GM12878 (cell line): ENCODE results near the gene GBGT1. TPM values are rescaled to one million over a fixed set of nuclear protein-coding genes. Genes with fewer than 3 reads are reported as not detected.

Experiments
- ATAC-seq: fragments of 200-7000 bp; cut with Tn5 transposase; 3 replicates; pipeline ENCODE4 v1.9.1; 2020; ENCODE audit warnings: mild to moderate bottlenecking, moderate library complexity
- BruUV-seq: library from RNA; stranded (reverse); fragments of 400-500 nt; replicated peaks from 2 replicates; lab custom pipeline; 2021; lab: Mats Ljungman, UMichigan
- CTCF ChIA-PET: fragments of 300-600 bp; sonication (Branson Sonifier 250); formaldehyde crosslinking; extraction: SDS; loops from one replicate; lab custom pipeline; 2021; ENCODE audit warnings: inconsistent platforms; lab: Yijun Ruan, JAX
- POLR2A ChIA-PET: fragments of 350-600 bp; formaldehyde crosslinking; extraction: SDS; loops from one replicate; lab custom pipeline; 2021; ENCODE audit warnings: inconsistent platforms; lab: Charles Lee
- RAD21 ChIA-PET: fragments of 300-600 bp; sonication (Branson Sonifier 250); formaldehyde crosslinking; loops from one replicate; lab custom pipeline; 2023; ENCODE audit warnings: antibody characterized with exemption; ENCODE audit not compliant: unreplicated experiment; lab: Charles Lee
- SMC1A ChIA-PET: fragments of 300-600 bp; sonication (Branson Sonifier 250); formaldehyde crosslinking; loops from one replicate; lab custom pipeline; 2023; ENCODE audit not compliant: unreplicated experiment, uncharacterized antibody; lab: Charles Lee
- DNase-seq: peaks from one replicate; pipeline ENCODE4 v3.0.0-alpha.2; 2011; ENCODE audit warnings: low read depth, low spot score
- FAIRE-seq: peaks from 3 replicates; lab custom pipeline; 2011; peaks lifted over from hg19 to GRCh38; lab: Jason Lieb, UNC
- H2AFZ ChIP-seq: 2 replicates; pipeline ENCODE4 v1.6.0; 2011; ENCODE audit warnings: low read depth, low read length, control low read depth; ENCODE audit not compliant: control insufficient read depth
- H3K27ac ChIP-seq: 2 replicates; pipeline ENCODE4 v1.5.1; 2011; ENCODE audit warnings: control low read depth; ENCODE audit not compliant: control insufficient read depth, insufficient read depth
- H3K27me3 ChIP-seq, 2 experiments: replicated peaks in 1 of 2; 2 replicates each; pipeline versions ENCODE4 v1.6.0 to v1.6.1; 2011; ENCODE audit warnings: low read length in 1 of 2; ENCODE audit not compliant: control insufficient read depth in 2 of 2, insufficient read depth in 2 of 2
- H3K36me3 ChIP-seq, 2 experiments: 2 replicates each; pipeline ENCODE4 v1.5.1; 2011; ENCODE audit warnings: low read length in 1 of 2; ENCODE audit not compliant: control insufficient read depth in 2 of 2, insufficient read depth in 2 of 2
- H3K4me1 ChIP-seq: 2 replicates; pipeline ENCODE4 v1.6.1; 2011; ENCODE audit warnings: mild to moderate bottlenecking, low read length, moderate library complexity, mixed read lengths; ENCODE audit not compliant: control insufficient read depth, insufficient read depth
- H3K4me2 ChIP-seq: 2 replicates; pipeline ENCODE4 v1.6.0; 2011; ENCODE audit warnings: control low read depth; ENCODE audit not compliant: control insufficient read depth, insufficient read depth
- H3K4me3 ChIP-seq: fragments of 200-600 bp; sonication (generic); 2 replicates; pipeline ENCODE4 v1.5.1; 2016
- H3K79me2 ChIP-seq: 2 replicates; pipeline ENCODE4 v1.6.0; 2011; ENCODE audit warnings: low read length; ENCODE audit not compliant: control insufficient read depth, insufficient read depth
- H3K9ac ChIP-seq: 2 replicates; pipeline ENCODE4 v1.8.0; 2011; ENCODE audit warnings: low read length, control low read depth, mixed read lengths; ENCODE audit not compliant: control insufficient read depth, insufficient read depth
- H3K9me3 ChIP-seq: replicated peaks from 3 replicates; pipeline ENCODE4 v1.5.1; 2011; ENCODE audit warnings: mild to moderate bottlenecking, low read length; ENCODE audit not compliant: control insufficient read depth, insufficient read depth
- H4K20me1 ChIP-seq: 2 replicates; pipeline ENCODE4 v1.6.0; 2011; ENCODE audit not compliant: control insufficient read depth, insufficient read depth
- E4F1 ChIP-seq: fragments of 450-650 bp; IDR thresholded peaks from 2 replicates; pipeline ENCODE4 v1.6.1; 2018; ENCODE audit warnings: borderline replicate concordance, mild to moderate bottlenecking; ENCODE audit not compliant: partially characterized antibody
- FOXK2 ChIP-seq: fragments of 450-650 bp; IDR thresholded peaks from 2 replicates; pipeline ENCODE4 v1.6.1; 2017; ENCODE audit warnings: mild to moderate bottlenecking, moderate library complexity
- MLLT1 ChIP-seq: fragments of 450-650 bp; IDR thresholded peaks from 2 replicates; pipeline ENCODE4 v1.6.1; 2016; ENCODE audit warnings: mild to moderate bottlenecking
- MTA3 ChIP-seq: IDR thresholded peaks from 2 replicates; pipeline ENCODE4 v1.6.1; 2012; ENCODE audit warnings: low read length, inconsistent platforms, borderline replicate concordance
- NFYB ChIP-seq: IDR thresholded peaks from 2 replicates; pipeline ENCODE4 v1.6.1; 2011; ENCODE audit warnings: low read depth, mild to moderate bottlenecking, low read length, improper control_type of control experiment, moderate library complexity; ENCODE audit not compliant: insufficient read depth
- SP1 ChIP-seq: IDR thresholded peaks from one replicate; pipeline ENCODE4 v1.6.1; 2011; ENCODE audit warnings: low read depth, low read length
- STAT1 ChIP-seq: fragments of 450-650 bp; conservative IDR thresholded peaks from 2 replicates; pipeline ENCODE4 v1.6.1; 2014; ENCODE audit warnings: antibody characterized with exemption, mild to moderate bottlenecking
- YBX1 ChIP-seq: fragments of 450-650 bp; IDR thresholded peaks from 2 replicates; pipeline ENCODE4 v1.6.1; 2016; ENCODE audit warnings: antibody characterized with exemption
- WGBS: methylation state at CpG from one replicate; pipeline ENCODE4 v1.1.6; 2016; ENCODE audit warnings: low lambda C conversion rate; ENCODE audit not compliant: insufficient replicate concordance, insufficient coverage; ENCODE audit errors: missing lambda C conversion rate; 5-methylcytosine and 5-hydroxymethylcytosine counted together
- in situ Hi-C: fragments of 300-500 bp; cut with MboI; formaldehyde crosslinking; loops from 9 replicates; pipeline ENCODE4 v1.14.3; 2018; ENCODE audit warnings: mixed read lengths
- intact Hi-C: fragments of 100-400 bp; cut with micrococcal nuclease; formaldehyde crosslinking; loops from one replicate; pipeline ENCODE4 v1.14.2; 2022; ENCODE audit not compliant: unreplicated experiment
- polyA plus RNA-seq, 11 experiments: library from polyadenylated mRNA; depleted of rRNA in 4 of 11; unstranded in 6 of 11; stranded (reverse) in 5 of 11; fragments of >200 nt; fragmentation: Nextera tagmentation in 4 of 11; fragmentation: Illumina TruSeq in 1 of 11; extraction: Ambion mirVana in 4 of 11; extraction: Trizol in 1 of 11; gene quantifications; 1 replicate in 1 of 11; 2 replicates in 10 of 11; pipeline versions ENCODE4 v1.2.1 to v1.2.3, GENCODE V29; 2011 to 2016; ENCODE audit warnings: inconsistent platforms in 2 of 11, missing spikeins in 2 of 11, low read depth in 1 of 11
- total RNA-seq, 4 experiments: library from RNA; depleted of rRNA in 3 of 4; stranded (reverse); fragments of >200 nt in 3 of 4; fragmentation: Illumina TruSeq in 1 of 4; extraction: Trizol in 1 of 4; gene quantifications; 2 replicates each; pipeline versions ENCODE4 v1.2.1 to v1.2.3, GENCODE V29; 2013 to 2021

The GBGT1 gene
- total and polyA plus RNA-seq, 10 of the 15 experiments (the other 5 are each of a cell fraction or from before 2014, with no cell fraction given), result 0.08 to 1.9 (median 0.49) TPM

- TF ChIP-seq NFYB (no peak), STAT1 (no peak), MTA3 (no peak), SP1 (no peak), FOXK2 (no peak), MLLT1 (no peak), E4F1 (no peak)
- TF ChIP-seq, all 136 proteins: peak for 0
Measured at GRCh38 chr9:133107245-133107722, 56.4 kb downstream of the GBGT1 start (continued).

- ChIA-PET CTCF (interaction anchor here (0.7 to 22.5 kb wide), 5 partner anchors 9 to 77 kb away, joined by 3 to 401 read pairs (median 4); no protein-coding TSS in a partner anchor), POLR2A (interaction anchor here (1.0 kb wide), 2 partner anchors 9 to 37 kb away, joined by 3 to 4 read pairs; no protein-coding TSS in a partner anchor), SMC1A (interaction anchor here (1.2 to 2.1 kb wide), 4 partner anchors 11 to 40 kb away, joined by 3 to 8 read pairs (median 6); no protein-coding TSS in a partner anchor), RAD21 (interaction anchor here (3.7 kb wide), 1 partner anchor 37 kb away, joined by 25 read pairs; no protein-coding TSS in a partner anchor)
- DNase-seq (no peak), FAIRE-seq (no peak), ATAC-seq (no peak)
- H3K27ac ChIP-seq, result no peak overlapping the region
- WGBS, result 84% methylated on average over 17 of the region's 17 CpGs
- intact Hi-C loops (no loop called here), in situ Hi-C loops (loop anchor here (5.0 kb wide), 1 partner anchor 41 kb away; no protein-coding TSS in a partner anchor)
- no peak overlapping the region for H3K9ac ChIP-seq
- no peak overlapping the region for H2AFZ ChIP-seq
- no peaks in the 10 kb centered on the region for H3K27me3 ChIP-seq
- no TSS peak for BruUV-seq
- no peak overlapping the region for H3K4me2 ChIP-seq
- peaks cover 29 to 43% of the 10 kb centered on the region in 2 experiments for H3K36me3 ChIP-seq
- TF ChIP-seq YBX1, result no peak
- H3K79me2 ChIP-seq, result no peaks in the 10 kb centered on the region
- H4K20me1 ChIP-seq, result no peaks in the 10 kb centered on the region
- H3K4me1 ChIP-seq, result no peaks in the 10 kb centered on the region
- no peaks in the 10 kb centered on the region for H3K9me3 ChIP-seq
- no peak overlapping the region for H3K4me3 ChIP-seq
Measured at GRCh38 chr9:133106511-133107244, 57.0 kb downstream of the GBGT1 start.
